ENCODE data around the gene SEC14L5.
"Not testable (repeated sequence)": the region's sequence is repeated elsewhere in the genome, so short reads cannot be mapped to it uniquely, and the experiment has no call there.

Gene SEC14L5

GRCh38 chr16:5042574-5043171 lies 84.5 kb downstream of the SEC14L5 start:
- DNase-seq = no peak

- no peak for DNase-seq
Measured at GRCh38 chr16:5044011-5044540, 85.9 kb downstream of the SEC14L5 start.

- DNase-seq = not testable (repeated sequence)
Measured at GRCh38 chr16:5044581-5044980, 86.5 kb downstream of the SEC14L5 start.

GRCh38 chr16:5045499-5046115 lies 87.5 kb downstream of the SEC14L5 start:
- DNase-seq = no peak

- DNase-seq = no peak
Measured at GRCh38 chr16:5046914-5047313, 88.8 kb downstream of the SEC14L5 start.

- no peak for DNase-seq
Measured at GRCh38 chr16:5054876-5055865, 97.0 kb downstream of the SEC14L5 start.

- DNase-seq = peak in 4 of 6 experiments; percentile 2 to 21 (median 12)
Measured at GRCh38 chr16:5056352-5056751, 98.2 kb downstream of the SEC14L5 start.

- DNase-seq = no peak
Measured at GRCh38 chr16:5058476-5058875, 100.3 kb downstream of the SEC14L5 start.

- no peak for DNase-seq
Measured at GRCh38 chr16:5059386-5060072, 101.4 kb downstream of the SEC14L5 start.

GRCh38 chr16:5060073-5060641 lies 102.0 kb downstream of the SEC14L5 start:
- no peak for DNase-seq

GRCh38 chr16:5062051-5062450 lies 103.9 kb downstream of the SEC14L5 start:
- no peak for DNase-seq

GRCh38 chr16:5062790-5063765 lies 104.9 kb downstream of the SEC14L5 start:
- no peak for DNase-seq

- DNase-seq = no peak
Measured at GRCh38 chr16:5064915-5065314, 106.8 kb downstream of the SEC14L5 start.

GRCh38 chr16:5065326-5065725 lies 107.2 kb downstream of the SEC14L5 start:
- DNase-seq = no peak

- no peak for DNase-seq
Measured at GRCh38 chr16:5065813-5066212, 107.7 kb downstream of the SEC14L5 start, which contains the start of gene C16orf89. Gene C16orf89, minus strand, starts transcription at chr16:5065956. Its CDS starts 48 bp downstream, at chr16:5065908.

GRCh38 chr16:5066511-5066910 lies 108.4 kb downstream of the SEC14L5 start:
- DNase-seq = no peak
